Measurements from ENCODE around the gene NDUFB2. TPM values are rescaled to one million over a fixed set of nuclear protein-coding genes. Genes with fewer than 3 reads are reported as not detected.

Gene NDUFB2
- total and polyA plus RNA-seq, 9 of the 15 experiments (the other 6 are each of a cell fraction or from before 2014, with no cell fraction given) = 220 to 2,075 (median 320) TPM

DNA sequence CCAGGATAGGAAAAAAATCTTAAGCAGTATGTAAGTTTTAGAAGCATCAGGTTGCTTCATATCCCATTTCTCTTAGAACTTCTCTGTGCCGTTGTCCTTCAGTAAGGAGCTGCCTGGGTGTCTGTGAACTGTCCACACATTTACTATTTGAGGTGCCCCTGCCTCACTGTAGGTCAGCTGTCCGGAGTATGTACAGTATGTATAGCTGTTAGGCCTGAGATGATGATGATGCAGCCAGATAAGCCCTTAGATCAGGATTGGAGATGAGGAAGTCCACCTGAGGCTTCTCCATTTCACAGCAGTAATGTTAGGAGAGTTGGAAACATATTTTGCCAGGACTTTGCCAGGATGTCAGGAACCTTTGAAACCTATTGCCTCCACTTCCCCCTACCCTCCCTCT is 7.7 kb downstream of the NDUFB2 start:
- in situ Hi-C loops (cut with MboI) = no loop called here
- peaks cover 54% of the 10 kb centered on the region for H3K36me3 ChIP-seq (ENCODE audit: control insufficient read depth, insufficient read depth, low read length)
- 78% methylated on average over 2 of the region's 2 CpGs for WGBS (ENCODE audit: insufficient coverage, low coverage, missing lambda C conversion rate)

GRCh38 chr7:140707132-140707531 is 10.6 kb downstream of the NDUFB2 start:
- ChIA-PET CTCF (ENCODE audit: low intra/inter-chr PET ratio) (no interaction called here), POLR2A (interaction anchor here (0.8 to 1.5 kb wide), 5 partner anchors 9 to 224 kb away, joined by 3 to 4 read pairs (median 3); no protein-coding TSS in a partner anchor)
- in situ Hi-C loops (cut with MboI) = no loop called here

More for the DNA sequence above, 7.7 kb downstream of the NDUFB2 start:
- DNase-seq (ENCODE audit: extremely low read depth in 1 of 4, low spot score in 3 of 4) (no peak), FAIRE-seq (no peak), ATAC-seq (no peak)
- Histone ChIP-seq H3K27ac (ENCODE audit: extremely low read depth, low read depth, low read length) (no peak overlapping the region), H3K9me1 (ENCODE audit: control insufficient read depth, insufficient read depth, low read length) (no peaks in the 10 kb centered on the region), H3K9me3 (replicated peaks; ENCODE audit: control insufficient read depth, insufficient read depth, low read depth, low read length) (no peaks in the 10 kb centered on the region), H3K79me2 (ENCODE audit: control insufficient read depth, insufficient read depth, low read length) (peaks cover 39% of the 10 kb centered on the region), H3K27me3 (ENCODE audit: control insufficient read depth in 2 of 2, insufficient read depth in 2 of 2, low read length in 2 of 2) (no peaks in the 10 kb centered on the region), H2AFZ (ENCODE audit: low read depth, low read length) (no peak overlapping the region), H3K4me2 (ENCODE audit: insufficient read depth, low read length) (no peak overlapping the region), H3K4me1 (replicated peaks in 1 of 2; ENCODE audit: control insufficient read depth in 2 of 2, insufficient read depth in 2 of 2, low read length in 2 of 2) (no peaks in the 10 kb centered on the region; a peak in 1 of 5 replicates), H4K20me1 (replicated peaks; ENCODE audit: control insufficient read depth, insufficient read depth, low read length) (0 out of 2 replicates have a peak, but pooled peaks cover 6% of the 10 kb centered on the region), H3K9ac (ENCODE audit: insufficient read depth in 1 of 2, low read depth in 2 of 2, low read length in 2 of 2) (no peak overlapping the region), H3K4me3 (no peak overlapping the region)
- ChIA-PET POLR2A (no interaction called here), CTCF (ENCODE audit: low intra/inter-chr PET ratio) (interaction anchor here (0.7 kb wide), 1 partner anchor 164 kb away, joined by 4 read pairs; no protein-coding TSS in a partner anchor)
- TF ChIP-seq PML (IDR thresholded peaks at IDR 0.05; ENCODE audit: low read length) (no peak), MYBL2 (IDR thresholded peaks at IDR 0.05; ENCODE audit: low read depth) (no peak), MYBL2 (CRISPR knock-in tag; IDR thresholded peaks at IDR 0.05; ENCODE audit: borderline replicate concordance) (no peak), HNRNPL (IDR thresholded peaks at IDR 0.05; ENCODE audit: low read depth, low read length) (no peak), SUPT5H (IDR thresholded peaks at IDR 0.05) (no peak), RAD21 (CRISPR knock-in tag; conservative IDR thresholded peaks at IDR 0.05 in 1 of 2, IDR thresholded peaks at IDR 0.05 in 1 of 2) (no peak), ZNF644 (tag; IDR thresholded peaks at IDR 0.05; ENCODE audit: low read depth) (no peak), MIER1 (IDR thresholded peaks at IDR 0.05; ENCODE audit: low read depth) (no peak)
- no TSS peak for BruUV-seq (replicated peaks)
- intact Hi-C loops (cut with micrococcal nuclease) = no loop called here

More at GRCh38 chr7:140707132-140707531, 10.6 kb downstream of the NDUFB2 start:
- peaks cover 10% of the 10 kb centered on the region for H3K79me2 ChIP-seq (ENCODE audit: control insufficient read depth, insufficient read depth, low read length)
- H3K27ac ChIP-seq (ENCODE audit: extremely low read depth, low read depth, low read length) = no peak overlapping the region
- WGBS (ENCODE audit: insufficient coverage, low coverage, missing lambda C conversion rate) = 93% methylated on average over 5 of the region's 5 CpGs
- H4K20me1 ChIP-seq (replicated peaks; ENCODE audit: control insufficient read depth, insufficient read depth, low read length) = no peaks in the 10 kb centered on the region
- BruUV-seq (replicated peaks) = no TSS peak
- H3K9ac ChIP-seq (ENCODE audit: insufficient read depth in 1 of 2, low read depth in 2 of 2, low read length in 2 of 2) = no peak overlapping the region
- no peak for DNase-seq (ENCODE audit: extremely low read depth in 1 of 4, low spot score in 3 of 4)
- no peaks in the 10 kb centered on the region for H3K9me1 ChIP-seq (ENCODE audit: control insufficient read depth, insufficient read depth, low read length)
- ATAC-seq = peak; percentile 66
- intact Hi-C loops (cut with micrococcal nuclease) = no loop called here
- no peaks in the 10 kb centered on the region for H3K9me3 ChIP-seq (replicated peaks; ENCODE audit: control insufficient read depth, insufficient read depth, low read depth, low read length)
- H2AFZ ChIP-seq (ENCODE audit: low read depth, low read length) = no peak overlapping the region
- H3K4me3 ChIP-seq = no peak overlapping the region
- no peaks in the 10 kb centered on the region for H3K27me3 ChIP-seq (ENCODE audit: control insufficient read depth in 2 of 2, insufficient read depth in 2 of 2, low read length in 2 of 2)
- H3K36me3 ChIP-seq (ENCODE audit: control insufficient read depth, insufficient read depth, low read length) = peaks cover 39% of the 10 kb centered on the region
- H3K4me1 ChIP-seq (replicated peaks in 1 of 2; ENCODE audit: control insufficient read depth in 2 of 2, insufficient read depth in 2 of 2, low read length in 2 of 2) = no peaks in the 10 kb centered on the region
- 0 out of 2 replicates have a peak, but pooled peaks have one; percentile 13 for TF ChIP-seq THRB (CRISPR knock-in tag; conservative IDR thresholded peaks at IDR 0.05)
- no peak for TF ChIP-seq BRF1 (IDR thresholded peaks at IDR 0.05; ENCODE audit: borderline replicate concordance, extremely low read depth, insufficient read length)
- TF ChIP-seq, protein P1, sequence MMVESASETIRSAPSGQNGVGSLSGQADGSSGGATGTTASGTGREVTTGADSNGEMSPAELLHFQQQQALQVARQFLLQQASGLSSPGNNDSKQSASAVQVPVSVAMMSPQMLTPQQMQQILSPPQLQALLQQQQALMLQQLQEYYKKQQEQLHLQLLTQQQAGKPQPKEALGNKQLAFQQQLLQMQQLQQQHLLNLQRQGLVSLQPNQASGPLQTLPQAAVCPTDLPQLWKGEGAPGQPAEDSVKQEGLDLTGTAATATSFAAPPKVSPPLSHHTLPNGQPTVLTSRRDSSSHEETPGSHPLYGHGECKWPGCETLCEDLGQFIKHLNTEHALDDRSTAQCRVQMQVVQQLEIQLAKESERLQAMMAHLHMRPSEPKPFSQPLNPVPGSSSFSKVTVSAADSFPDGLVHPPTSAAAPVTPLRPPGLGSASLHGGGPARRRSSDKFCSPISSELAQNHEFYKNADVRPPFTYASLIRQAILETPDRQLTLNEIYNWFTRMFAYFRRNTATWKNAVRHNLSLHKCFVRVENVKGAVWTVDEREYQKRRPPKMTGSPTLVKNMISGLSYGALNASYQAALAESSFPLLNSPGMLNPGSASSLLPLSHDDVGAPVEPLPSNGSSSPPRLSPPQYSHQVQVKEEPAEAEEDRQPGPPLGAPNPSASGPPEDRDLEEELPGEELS (CRISPR knock-in tag; IDR thresholded peaks at IDR 0.05; ENCODE audit: borderline replicate concordance) = 0 out of 2 replicates have a peak, but pooled peaks have one; percentile 30
- H3K4me2 ChIP-seq (ENCODE audit: insufficient read depth, low read length) = no peak overlapping the region
- no peak for FAIRE-seq

All from K562 (cell line).